Endothelial cell of umbilical vein (primary cell): ENCODE data around the gene KRTAP3-2. TPM values are rescaled to one million over a fixed set of nuclear protein-coding genes. Genes with fewer than 3 reads are reported as not detected.
A peak's percentile ranks its signal among the peaks of the same experiment; 100 is the strongest.
"Not testable (repeated sequence)": the region's sequence is repeated elsewhere in the genome, so short reads cannot be mapped to it uniquely, and the experiment has no call there.

Experiments used
- Bru-seq: library from RNA; stranded (reverse); fragments of 400-500 nt; gene quantifications from one replicate; lab custom pipeline; 2021; lab: Mats Ljungman, UMichigan
- BruChase-seq, 2 experiments: library from RNA; stranded (reverse); fragments of 400-500 nt; gene quantifications; one replicate each; lab custom pipeline; 2021; lab: Mats Ljungman, UMichigan
- BruUV-seq: library from RNA; stranded (reverse); fragments of 400-500 nt; replicated peaks from 2 replicates; lab custom pipeline; 2021; lab: Mats Ljungman, UMichigan
- CTCF ChIA-PET: fragments of 300-600, 350-600 bp; sonication (Branson Sonifier 250); formaldehyde crosslinking; loops from one replicate; lab custom pipeline; 2021; ENCODE audit warnings: antibody characterized with exemption, inconsistent platforms; lab: Charles Lee
- POLR2A ChIA-PET: fragments of 300-600, 350-600 bp; sonication (Branson Sonifier 250); formaldehyde crosslinking; loops from one replicate; lab custom pipeline; 2021; ENCODE audit warnings: antibody characterized with exemption, inconsistent platforms; lab: Charles Lee
- DNase-seq: peaks from one replicate; pipeline ENCODE4 v3.0.0-alpha.2; 2011; ENCODE audit warnings: low read depth, low spot score
- FAIRE-seq: peaks from 2 replicates; lab custom pipeline; 2011; peaks lifted over from hg19 to GRCh38; lab: Jason Lieb, UNC
- H2AFZ ChIP-seq: 2 replicates; pipeline ENCODE4 v1.6.0; 2012; ENCODE audit warnings: low read depth, low read length, control low read depth, inconsistent platforms
- H3K27ac ChIP-seq: 2 replicates; pipeline ENCODE4 v1.5.1; 2011; ENCODE audit warnings: low read depth, mild to moderate bottlenecking, control low read depth, low read length, moderate library complexity; ENCODE audit not compliant: insufficient read depth
- H3K27me3 ChIP-seq, 2 experiments: 2 replicates each; pipeline versions ENCODE4 v1.6.0 to v1.6.1; 2011; ENCODE audit warnings: low read length in 2 of 2, mixed read lengths in 1 of 2; ENCODE audit not compliant: control insufficient read depth in 2 of 2, insufficient read depth in 2 of 2
- H3K36me3 ChIP-seq, 2 experiments: 2 replicates in 1 of 2; 3 replicates in 1 of 2; pipeline ENCODE4 v1.5.1; 2011; ENCODE audit warnings: low read length in 2 of 2, mild to moderate bottlenecking in 1 of 2, moderate library complexity in 1 of 2; ENCODE audit not compliant: control insufficient read depth in 2 of 2, insufficient read depth in 2 of 2; ENCODE audit errors: extremely low read depth in 1 of 2
- H3K4me1 ChIP-seq: 3 replicates; pipeline ENCODE4 v1.5.1; 2011; ENCODE audit warnings: mild to moderate bottlenecking, low read length; ENCODE audit not compliant: control insufficient read depth, insufficient read depth; ENCODE audit errors: extremely low read depth
- H3K4me2 ChIP-seq: 2 replicates; pipeline ENCODE4 v1.6.1; 2011; ENCODE audit warnings: low read length, control low read depth, mixed read lengths; ENCODE audit not compliant: insufficient read depth
- H3K4me3 ChIP-seq, 3 experiments: fragments of 200-600 bp in 1 of 3; sonication (generic), shearing (Covaris generic) in 1 of 3; replicated peaks in 1 of 3; 2 replicates each; pipeline ENCODE4 v1.5.1; 2011 to 2016; ENCODE audit warnings: control low read depth in 3 of 3, low read length in 3 of 3, mild to moderate bottlenecking in 2 of 3, inconsistent platforms in 1 of 3, low read depth in 1 of 3, moderate library complexity in 1 of 3; ENCODE audit not compliant: insufficient read depth in 1 of 3
- H3K79me2 ChIP-seq: 2 replicates; pipeline ENCODE4 v1.6.0; 2012; ENCODE audit warnings: low read length, inconsistent platforms; ENCODE audit not compliant: control insufficient read depth, insufficient read depth
- H3K9ac ChIP-seq: replicated peaks from 2 replicates; pipeline ENCODE3; 2011; ENCODE audit warnings: low read length, control low read depth; ENCODE audit not compliant: insufficient read depth; ENCODE audit errors: extremely low read depth
- H3K9me1 ChIP-seq: replicated peaks from 3 replicates; pipeline ENCODE4 v1.6.0; 2011; ENCODE audit warnings: mild to moderate bottlenecking, low read length; ENCODE audit not compliant: control insufficient read depth, insufficient read depth; ENCODE audit errors: extremely low read depth
- H3K9me3 ChIP-seq: replicated peaks from 2 replicates; pipeline ENCODE4 v1.5.1; 2012; ENCODE audit warnings: low read length, inconsistent platforms; ENCODE audit not compliant: control insufficient read depth, insufficient read depth
- H4K20me1 ChIP-seq: replicated peaks from 2 replicates; pipeline ENCODE3; 2011; ENCODE audit warnings: mild to moderate bottlenecking, low read length; ENCODE audit not compliant: control insufficient read depth, insufficient read depth; ENCODE audit errors: extremely low read depth
- FOS ChIP-seq: IDR thresholded peaks from 2 replicates; pipeline ENCODE4 v1.6.1; 2011; ENCODE audit warnings: mild to moderate bottlenecking, low read length, moderate library complexity, borderline replicate concordance; ENCODE audit not compliant: insufficient read depth
- MAX ChIP-seq: IDR thresholded peaks from 2 replicates; pipeline ENCODE4 v1.6.1; 2011; ENCODE audit not compliant: insufficient read depth, insufficient read length
- dilution Hi-C: fragments of 300-500 bp; cut with MboI; formaldehyde crosslinking; loops from one replicate; pipeline ENCODE4 v1.15.0; 2019; ENCODE audit warnings: low sequenced_read_pairs; ENCODE audit not compliant: extremely low pct_ligation_motif_present
- intact Hi-C: fragments of 100-400 bp; cut with micrococcal nuclease; formaldehyde crosslinking; loops from one replicate; pipeline ENCODE4 v1.10.0; 2022
- long read RNA-seq: library from polyadenylated mRNA; stranded (forward); transcript quantifications from one replicate; pipeline ENCODE4 v2.0.0, GENCODE V29; 2021
- polyA minus RNA-seq, 3 experiments: library from RNA; depleted of rRNA, polyadenylated mRNA; stranded (reverse); fragments of >200 nt; gene quantifications; 1 replicate in 1 of 3; 2 replicates in 2 of 3; pipeline ENCODE4 v1.2.3, GENCODE V29; 2011
- polyA plus RNA-seq, 4 experiments: library from polyadenylated mRNA; depleted of rRNA in 3 of 4; stranded (reverse) in 3 of 4; unstranded in 1 of 4; fragments of >200 nt; gene quantifications; 2 replicates each; pipeline versions ENCODE4 v1.2.1 to v1.2.3, GENCODE V29; 2011 to 2012; ENCODE audit warnings: missing spikeins in 1 of 4
- total RNA-seq: library from RNA; stranded (reverse); gene quantifications from 2 replicates; pipeline ENCODE4 v1.2.3, GENCODE V29; 2021

Gene KRTAP3-2
- total RNA-seq (not detected in 2 replicates), polyA plus RNA-seq (not detected in 2 replicates), polyA minus RNA-seq (not detected in 2 replicates), Bru-seq, nascent RNA (not detected), BruChase-seq, experiment 1, labeled RNA remaining after a 6-hour chase (not detected), BruChase-seq, experiment 2, labeled RNA remaining after a 2-hour chase (not detected)
- polyA plus RNA-seq (2011; cell fraction: cytosol; rRNA removed) = not detected in 2 replicates
- polyA plus RNA-seq (2011; cell fraction: nucleus; rRNA removed) = not detected in 2 replicates
- not detected in 2 replicates for polyA plus RNA-seq (2012)
- polyA minus RNA-seq (2011; cell fraction: cytosol; rRNA and poly(A)+ RNA removed) = not detected
- polyA minus RNA-seq (2011; cell fraction: nucleus; rRNA and poly(A)+ RNA removed) = not detected in 2 replicates
- long read RNA-seq = 0 reads

- H3K4me3 ChIP-seq, H3K9ac ChIP-seq, FAIRE-seq, H3K9me1 ChIP-seq, H3K36me3 ChIP-seq, CTCF ChIA-PET, H3K27ac ChIP-seq, H4K20me1 ChIP-seq, H3K27me3 ChIP-seq, BruUV-seq, intact Hi-C loops, POLR2A ChIA-PET, dilution Hi-C loops, H3K79me2 ChIP-seq, H2AFZ ChIP-seq, DNase-seq, H3K9me3 ChIP-seq, H3K4me1 ChIP-seq, H3K4me2 ChIP-seq: not testable (repeated sequence)
Observed at GRCh38 chr17:40999563-40999962, at the start of gene KRTAP3-2. TSS of gene KRTAP3-2 (minus strand) at chr17:40999906. CDS start at chr17:40999853, 53 bp downstream.

GRCh38 chr17:41049110-41049509 is 49.4 kb upstream of the KRTAP3-2 start:
- H3K4me2 ChIP-seq = no peak overlapping the region
- no peaks in the 10 kb centered on the region for H3K4me1 ChIP-seq
- H3K36me3 ChIP-seq = no peaks in the 10 kb centered on the region
- H3K9me3 ChIP-seq = no peaks in the 10 kb centered on the region
- ChIA-PET CTCF (no interaction called here), POLR2A (no interaction called here)
- no peak overlapping the region for H2AFZ ChIP-seq
- no peak overlapping the region for H3K27ac ChIP-seq
- TF ChIP-seq MAX = no peak
- TF ChIP-seq FOS = peak; percentile 52
- H3K9me1 ChIP-seq = no peaks in the 10 kb centered on the region
- dilution Hi-C loops (no loop called here), intact Hi-C loops (no loop called here)
- H4K20me1 ChIP-seq = no peaks in the 10 kb centered on the region
- H3K4me3 ChIP-seq = no peak overlapping the region
- H3K27me3 ChIP-seq = peaks cover 5 to 7% of the 10 kb centered on the region in 2 experiments
- H3K79me2 ChIP-seq = no peaks in the 10 kb centered on the region
- BruUV-seq = no TSS peak
- FAIRE-seq (no peak), DNase-seq (no peak)
- H3K9ac ChIP-seq = no peak overlapping the region
